GM12801 (cell line): ENCODE measurements around the gene MYO16.

ENCODE experiments used
- TF ChIP-seq, protein P1 (sequence below): IDR thresholded peaks from one replicate; pipeline ENCODE4 v1.5.1; 2011; ENCODE audit warnings: control low read depth; ENCODE audit not compliant: insufficient read length; ENCODE audit errors: extremely low read depth

MYO16 gene

DNA sequence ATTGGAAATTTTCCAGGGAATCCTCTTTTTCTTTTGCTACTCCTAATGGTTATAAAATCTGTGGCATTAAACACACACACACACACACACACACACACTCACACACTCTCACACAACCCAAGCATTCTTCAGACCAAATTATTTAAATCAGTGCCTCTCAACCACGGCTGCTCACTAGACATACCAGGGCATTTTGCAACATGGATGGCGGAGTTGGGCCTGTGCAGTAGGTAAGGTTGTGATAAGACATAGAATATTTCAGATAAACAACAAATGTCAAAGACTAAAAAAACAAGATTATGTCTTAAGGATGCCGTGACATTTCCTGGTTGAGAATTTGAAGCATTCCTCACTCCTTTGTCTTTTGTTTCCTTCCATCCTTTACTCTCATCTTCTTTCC, 443.1 kb downstream of the MYO16 start:
- TF ChIP-seq, protein P1, sequence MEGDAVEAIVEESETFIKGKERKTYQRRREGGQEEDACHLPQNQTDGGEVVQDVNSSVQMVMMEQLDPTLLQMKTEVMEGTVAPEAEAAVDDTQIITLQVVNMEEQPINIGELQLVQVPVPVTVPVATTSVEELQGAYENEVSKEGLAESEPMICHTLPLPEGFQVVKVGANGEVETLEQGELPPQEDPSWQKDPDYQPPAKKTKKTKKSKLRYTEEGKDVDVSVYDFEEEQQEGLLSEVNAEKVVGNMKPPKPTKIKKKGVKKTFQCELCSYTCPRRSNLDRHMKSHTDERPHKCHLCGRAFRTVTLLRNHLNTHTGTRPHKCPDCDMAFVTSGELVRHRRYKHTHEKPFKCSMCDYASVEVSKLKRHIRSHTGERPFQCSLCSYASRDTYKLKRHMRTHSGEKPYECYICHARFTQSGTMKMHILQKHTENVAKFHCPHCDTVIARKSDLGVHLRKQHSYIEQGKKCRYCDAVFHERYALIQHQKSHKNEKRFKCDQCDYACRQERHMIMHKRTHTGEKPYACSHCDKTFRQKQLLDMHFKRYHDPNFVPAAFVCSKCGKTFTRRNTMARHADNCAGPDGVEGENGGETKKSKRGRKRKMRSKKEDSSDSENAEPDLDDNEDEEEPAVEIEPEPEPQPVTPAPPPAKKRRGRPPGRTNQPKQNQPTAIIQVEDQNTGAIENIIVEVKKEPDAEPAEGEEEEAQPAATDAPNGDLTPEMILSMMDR, result no peak

DNA sequence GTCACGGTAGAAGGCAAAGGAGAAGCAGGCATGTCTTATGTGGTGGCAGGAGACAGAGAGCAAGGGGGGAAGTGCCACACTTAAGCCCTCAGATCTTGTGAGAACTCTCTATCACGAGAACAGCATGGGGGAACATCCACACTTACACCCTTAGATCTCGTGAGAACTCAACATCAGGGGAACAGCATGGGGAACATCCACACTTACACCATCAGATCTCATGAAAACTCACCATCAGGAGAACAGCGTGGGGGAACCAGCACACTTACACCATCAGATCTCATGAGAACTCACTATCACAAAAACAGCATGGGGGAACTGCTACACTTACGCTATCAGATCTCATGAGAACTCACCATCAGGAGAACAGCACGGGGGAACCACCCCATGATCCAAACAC, 445.0 kb downstream of the MYO16 start:
- TF ChIP-seq, protein P1, result no peak

DNA sequence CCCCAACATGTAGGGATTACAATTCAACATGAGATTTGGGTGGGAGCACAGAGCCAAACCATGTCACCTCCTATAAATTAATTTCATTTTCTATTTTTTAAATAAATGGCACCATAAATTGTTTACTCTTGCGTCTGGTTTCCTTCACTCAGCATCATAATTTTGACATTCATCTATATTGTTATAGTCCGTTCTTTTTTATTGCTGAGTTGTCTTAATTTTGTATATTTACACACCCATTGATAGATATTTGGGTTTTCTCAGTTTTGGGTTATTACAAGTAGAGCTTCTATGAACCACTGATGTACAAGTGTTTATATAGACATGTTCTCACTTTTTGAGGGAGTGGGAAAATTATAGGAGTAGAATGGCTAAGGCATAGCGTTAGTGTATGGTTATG, 445.4 kb downstream of the MYO16 start:
- TF ChIP-seq, protein P1, result no peak

DNA sequence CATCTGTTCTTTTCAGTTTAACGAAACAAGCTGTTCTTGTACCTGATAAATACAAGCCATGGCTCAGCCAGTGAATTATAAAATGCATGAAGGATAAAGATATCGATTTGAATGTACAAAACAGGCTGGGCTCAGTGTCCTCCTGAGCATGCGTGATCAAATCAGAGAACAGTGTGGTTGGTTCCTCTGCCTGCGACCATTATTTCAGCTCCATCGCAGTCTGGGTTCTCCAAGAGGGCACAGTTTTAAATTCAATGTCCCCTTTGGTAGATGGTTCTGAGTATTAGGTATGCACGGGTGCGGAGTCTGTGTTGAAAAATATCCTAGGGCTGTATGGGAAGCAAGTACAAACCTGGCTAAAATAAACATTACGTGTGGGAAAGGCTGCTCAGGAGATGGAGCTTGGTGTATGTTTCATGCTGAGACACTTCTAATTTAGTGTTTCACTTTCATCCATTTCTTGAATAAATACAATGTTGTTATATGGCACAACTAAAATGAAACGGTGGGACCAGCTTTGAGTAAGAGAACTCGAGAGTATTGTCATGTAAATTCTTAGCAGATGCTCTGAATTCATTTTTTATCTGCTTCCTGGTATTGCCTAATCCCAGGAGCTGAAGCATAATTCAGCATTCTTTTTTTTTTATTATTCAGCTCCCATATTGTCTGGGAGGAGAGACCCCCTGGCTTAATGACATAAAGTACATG, 458.7 kb downstream of the MYO16 start:
- TF ChIP-seq, protein P1, result no peak

DNA sequence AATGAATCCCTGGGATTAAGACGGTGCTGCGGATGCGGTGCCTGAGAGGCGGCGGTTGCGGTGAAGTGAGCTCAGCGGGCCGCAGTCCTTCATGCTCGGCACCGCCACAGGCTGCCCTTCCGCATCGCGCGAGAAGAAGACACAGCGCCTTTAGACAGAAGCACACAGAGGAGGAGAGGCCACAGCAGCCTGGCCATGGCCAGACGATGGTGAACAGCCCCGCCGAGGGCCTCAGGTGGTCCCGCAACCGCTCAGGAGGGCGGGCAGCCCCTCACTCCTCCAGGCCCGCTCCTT, 459.2 kb downstream of the MYO16 start:
- TF ChIP-seq, protein P1, result no peak

DNA sequence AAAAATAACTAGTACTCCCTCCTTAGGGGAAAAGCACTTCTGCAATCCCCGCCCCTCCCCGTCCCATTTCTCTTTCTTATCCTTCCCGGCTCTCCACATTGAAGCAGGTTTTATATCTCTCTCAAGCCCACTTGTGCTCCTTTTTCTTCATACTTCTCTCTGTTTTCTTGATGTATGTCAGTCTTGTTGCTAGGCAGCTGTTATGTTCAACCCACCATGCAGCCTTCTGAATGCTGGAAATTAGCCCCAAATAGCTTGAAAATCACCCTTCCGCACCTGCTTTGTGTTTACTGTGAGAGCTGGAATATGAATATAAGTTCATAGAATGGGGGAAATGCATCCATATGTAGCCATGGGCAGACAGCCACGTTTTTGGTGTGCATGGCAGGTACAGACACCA, 461.4 kb downstream of the MYO16 start:
- TF ChIP-seq, protein P1, result no peak

DNA sequence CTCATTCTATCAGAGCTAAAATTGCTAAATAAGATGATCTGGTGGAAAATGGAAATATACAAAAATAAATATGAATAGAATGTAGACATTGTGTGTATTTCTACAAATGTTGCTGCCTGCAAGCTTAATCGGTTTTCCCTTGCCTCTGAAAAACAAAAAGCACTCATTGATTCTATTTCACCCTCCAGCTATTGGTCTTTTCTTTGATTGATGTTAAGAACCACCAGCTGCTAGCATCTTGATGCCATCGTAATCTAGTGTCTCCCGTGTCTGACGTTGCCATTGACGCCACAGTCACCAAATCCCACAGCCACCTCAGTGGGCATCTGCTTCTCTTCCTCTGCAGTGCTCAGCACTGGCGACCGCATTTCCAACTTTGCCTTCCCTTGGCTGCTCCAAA, 461.8 kb downstream of the MYO16 start:
- TF ChIP-seq, protein P1, result no peak
